ENCODE measurements around the gene AHNAK2.

Gene AHNAK2

GRCh38 chr14:104895207-104895785 lies 82.9 kb downstream of the AHNAK2 start:
- no peaks in the 10 kb centered on the region for H3K9me3 ChIP-seq
- H3K4me3 ChIP-seq (ENCODE audit: low read depth in 1 of 2, low read length in 1 of 2) = no peak overlapping the region
- H3K27ac ChIP-seq = no peak overlapping the region
- no peaks in the 10 kb centered on the region for H3K4me1 ChIP-seq (ENCODE audit: control insufficient read depth in 1 of 2, insufficient read depth in 1 of 2, low read depth in 1 of 2, low read length in 1 of 2)
- no peaks in the 10 kb centered on the region for H3K36me3 ChIP-seq
- no peaks in the 10 kb centered on the region for H3K27me3 ChIP-seq
- TF ChIP-seq, protein P1, sequence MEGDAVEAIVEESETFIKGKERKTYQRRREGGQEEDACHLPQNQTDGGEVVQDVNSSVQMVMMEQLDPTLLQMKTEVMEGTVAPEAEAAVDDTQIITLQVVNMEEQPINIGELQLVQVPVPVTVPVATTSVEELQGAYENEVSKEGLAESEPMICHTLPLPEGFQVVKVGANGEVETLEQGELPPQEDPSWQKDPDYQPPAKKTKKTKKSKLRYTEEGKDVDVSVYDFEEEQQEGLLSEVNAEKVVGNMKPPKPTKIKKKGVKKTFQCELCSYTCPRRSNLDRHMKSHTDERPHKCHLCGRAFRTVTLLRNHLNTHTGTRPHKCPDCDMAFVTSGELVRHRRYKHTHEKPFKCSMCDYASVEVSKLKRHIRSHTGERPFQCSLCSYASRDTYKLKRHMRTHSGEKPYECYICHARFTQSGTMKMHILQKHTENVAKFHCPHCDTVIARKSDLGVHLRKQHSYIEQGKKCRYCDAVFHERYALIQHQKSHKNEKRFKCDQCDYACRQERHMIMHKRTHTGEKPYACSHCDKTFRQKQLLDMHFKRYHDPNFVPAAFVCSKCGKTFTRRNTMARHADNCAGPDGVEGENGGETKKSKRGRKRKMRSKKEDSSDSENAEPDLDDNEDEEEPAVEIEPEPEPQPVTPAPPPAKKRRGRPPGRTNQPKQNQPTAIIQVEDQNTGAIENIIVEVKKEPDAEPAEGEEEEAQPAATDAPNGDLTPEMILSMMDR (IDR thresholded peaks at IDR 0.05) = no peak

GRCh38 chr14:104894331-104895206 lies 83.6 kb downstream of the AHNAK2 start:
- Histone ChIP-seq H3K4me3 (ENCODE audit: low read depth in 1 of 2, low read length in 1 of 2) (no peak overlapping the region), H3K27ac (no peak overlapping the region), H3K9me3 (no peaks in the 10 kb centered on the region), H3K27me3 (no peaks in the 10 kb centered on the region), H3K36me3 (no peaks in the 10 kb centered on the region), H3K4me1 (ENCODE audit: control insufficient read depth in 1 of 2, insufficient read depth in 1 of 2, low read depth in 1 of 2, low read length in 1 of 2) (no peaks in the 10 kb centered on the region)
- TF ChIP-seq, protein P1 (IDR thresholded peaks at IDR 0.05) = no peak

DNA sequence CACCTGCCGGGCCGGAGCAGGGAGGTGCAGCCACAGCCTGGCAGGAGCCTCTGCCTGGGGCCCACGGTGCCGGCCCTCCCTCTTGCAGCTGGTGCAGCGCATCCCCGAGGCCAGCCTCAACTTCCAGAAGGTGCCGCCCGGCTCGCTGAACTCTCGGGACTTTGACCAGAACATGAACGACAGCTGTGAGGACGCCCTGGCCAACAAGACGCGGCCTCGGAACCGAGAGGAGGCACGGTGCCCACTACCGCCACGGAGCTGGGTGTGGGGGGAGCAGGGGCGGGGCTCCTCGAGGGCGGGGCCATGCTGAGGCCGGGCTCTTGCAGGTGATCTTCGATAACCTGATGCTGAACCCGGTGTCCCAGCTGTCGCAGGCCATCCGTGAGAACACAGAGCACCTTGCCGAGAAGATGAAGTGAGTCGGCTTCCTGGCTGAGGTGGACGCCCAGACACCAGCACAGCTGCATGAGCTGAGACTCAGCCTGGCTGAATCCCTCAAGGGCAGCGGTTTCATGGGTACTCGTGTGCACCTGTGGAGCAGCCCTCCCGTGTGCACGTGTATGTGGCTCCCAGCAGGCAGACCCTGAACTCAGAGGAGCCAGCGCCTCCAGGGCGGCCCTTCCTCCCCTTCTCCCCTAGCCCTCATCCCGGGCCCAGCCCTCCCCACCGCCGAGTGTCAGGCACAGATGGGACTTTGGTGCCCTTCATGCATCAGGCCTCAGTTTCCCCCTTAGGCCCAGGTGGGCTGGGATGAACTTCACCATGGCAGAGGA lies 84.6 kb downstream of the AHNAK2 start:
- H3K36me3 ChIP-seq = no peaks in the 10 kb centered on the region
- TF ChIP-seq, protein P1 (IDR thresholded peaks at IDR 0.05) = no peak
- no peaks in the 10 kb centered on the region for H3K4me1 ChIP-seq (ENCODE audit: control insufficient read depth in 1 of 2, insufficient read depth in 1 of 2, low read depth in 1 of 2, low read length in 1 of 2)
- no peaks in the 10 kb centered on the region for H3K9me3 ChIP-seq
- no peak overlapping the region for H3K4me3 ChIP-seq (ENCODE audit: low read depth in 1 of 2, low read length in 1 of 2)
- H3K27me3 ChIP-seq = no peaks in the 10 kb centered on the region
- no peak overlapping the region for H3K27ac ChIP-seq

DNA sequence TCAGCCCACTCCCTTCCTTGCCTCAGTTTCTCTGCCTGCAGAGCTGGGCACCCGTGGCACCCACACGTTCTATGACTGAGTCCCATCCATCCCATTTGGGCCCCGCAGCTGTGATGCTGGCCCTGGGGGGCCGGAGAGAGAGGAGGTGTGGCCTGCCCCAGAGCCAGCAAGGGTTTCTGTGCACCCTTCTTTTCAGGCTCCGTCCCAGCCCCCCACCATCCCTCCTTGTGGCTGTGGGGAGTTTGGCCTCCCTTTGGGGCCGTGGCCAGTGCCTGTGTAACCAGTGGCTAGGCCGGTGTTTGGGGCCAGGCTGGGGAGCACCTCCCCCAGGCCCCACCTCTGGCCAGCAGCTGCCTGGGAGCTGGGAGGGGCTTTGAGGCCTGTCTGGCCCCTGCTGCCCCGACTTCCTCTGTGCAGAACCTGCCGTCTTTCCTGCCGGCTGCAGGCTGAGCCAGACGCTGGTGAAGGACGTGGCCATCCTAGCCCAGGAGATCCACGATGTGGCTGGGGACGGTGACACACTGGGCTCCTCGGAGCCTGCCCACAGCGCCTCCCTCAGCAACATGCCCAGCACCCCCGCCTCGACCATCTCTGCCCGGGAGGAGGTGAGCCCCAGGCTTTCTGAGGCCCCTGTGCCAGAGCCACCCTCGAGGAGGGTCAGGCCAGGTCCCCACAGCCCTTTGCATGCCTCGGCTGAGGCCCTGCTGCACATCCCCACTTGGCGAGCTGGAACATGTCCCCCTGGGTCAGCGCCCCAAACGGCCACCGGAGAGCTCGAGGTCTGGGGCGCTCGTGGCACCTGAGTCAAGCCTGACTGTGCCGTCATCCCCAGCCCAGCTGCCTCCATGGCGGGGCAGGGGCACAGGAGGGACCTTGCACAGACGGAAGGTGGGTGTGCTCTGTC lies 85.4 kb downstream of the AHNAK2 start:
- TF ChIP-seq, protein P1 (IDR thresholded peaks at IDR 0.05) = no peak
- Histone ChIP-seq H3K4me3 (ENCODE audit: low read depth in 1 of 2, low read length in 1 of 2) (no peak overlapping the region), H3K27me3 (no peaks in the 10 kb centered on the region), H3K4me1 (ENCODE audit: control insufficient read depth in 1 of 2, insufficient read depth in 1 of 2, low read depth in 1 of 2, low read length in 1 of 2) (no peaks in the 10 kb centered on the region), H3K27ac (no peak overlapping the region), H3K36me3 (no peaks in the 10 kb centered on the region), H3K9me3 (no peaks in the 10 kb centered on the region)
